ENCODE data around the gene WNT3A.
A peak's percentile ranks its signal among the peaks of the same experiment; 100 is the strongest.

WNT3A gene

GRCh38 chr1:228088586-228089498, 82.0 kb downstream of the WNT3A start:
- no peak for DNase-seq

DNA sequence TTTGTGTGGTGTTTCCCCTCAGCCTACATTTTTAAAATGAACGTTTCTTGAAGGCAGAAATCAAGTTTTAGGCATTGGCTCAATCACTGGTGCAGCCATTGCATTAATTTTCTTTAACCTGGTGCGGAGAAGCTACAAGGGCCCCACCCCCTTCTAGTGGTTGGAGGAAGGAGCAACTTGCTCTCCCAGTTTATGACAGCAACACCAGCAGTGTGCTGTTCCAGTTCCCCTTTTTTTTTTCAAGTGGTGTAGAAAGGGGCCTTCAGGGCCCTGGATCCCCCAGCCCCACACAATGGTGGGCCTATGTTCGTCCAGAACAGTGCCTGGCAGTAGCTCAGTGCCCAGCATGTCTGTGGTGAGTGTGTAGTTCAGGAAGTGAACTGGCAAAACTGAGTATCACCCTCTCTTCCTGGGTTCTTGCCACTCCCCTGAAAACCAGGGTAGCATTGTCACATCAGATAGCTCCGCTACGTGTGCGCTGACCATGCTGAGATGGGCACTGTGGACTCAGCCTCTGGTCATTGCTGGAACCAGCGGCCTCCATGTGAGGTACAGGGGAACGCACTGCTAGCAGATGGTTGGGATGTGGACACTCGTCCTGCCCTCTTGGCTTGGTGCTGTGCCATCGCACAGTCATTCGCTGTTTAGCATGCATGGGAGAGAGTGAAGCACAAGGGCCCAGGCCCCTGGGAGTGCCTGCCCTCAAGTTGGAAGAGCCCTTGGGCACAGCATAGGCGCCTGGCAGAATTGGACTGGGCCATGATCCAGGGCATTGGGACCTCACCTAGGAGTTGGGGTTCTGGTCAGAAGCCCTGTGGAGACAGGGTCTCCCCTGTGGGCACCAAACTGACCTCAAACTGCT, 83.0 kb downstream of the WNT3A start:
- no peak for DNase-seq

DNA sequence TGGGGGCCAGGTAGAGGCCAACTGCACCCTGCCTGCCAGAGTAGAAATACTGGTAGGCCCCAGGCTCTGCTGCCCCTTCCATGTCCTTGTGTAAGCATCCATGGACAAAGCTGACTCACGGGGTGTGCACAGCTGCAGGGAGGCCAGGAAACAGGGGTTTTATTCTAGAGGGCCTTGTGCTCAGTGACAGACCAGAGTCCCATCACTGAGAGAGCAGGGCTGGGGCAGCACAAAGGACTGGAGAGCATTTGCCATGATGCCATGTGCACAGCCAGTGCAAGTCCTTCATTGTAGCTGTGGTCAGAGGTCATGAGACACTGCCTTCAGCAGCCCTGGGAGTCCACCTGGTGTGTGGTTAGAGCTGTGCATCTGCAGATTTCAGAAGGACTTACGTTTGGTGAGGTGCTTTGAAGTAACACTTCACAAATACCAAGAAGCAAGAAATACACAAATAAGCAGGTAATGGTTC, 83.8 kb downstream of the WNT3A start:
- no peak for DNase-seq

GRCh38 chr1:228091084-228091483, 84.3 kb downstream of the WNT3A start:
- no peak for DNase-seq

DNA sequence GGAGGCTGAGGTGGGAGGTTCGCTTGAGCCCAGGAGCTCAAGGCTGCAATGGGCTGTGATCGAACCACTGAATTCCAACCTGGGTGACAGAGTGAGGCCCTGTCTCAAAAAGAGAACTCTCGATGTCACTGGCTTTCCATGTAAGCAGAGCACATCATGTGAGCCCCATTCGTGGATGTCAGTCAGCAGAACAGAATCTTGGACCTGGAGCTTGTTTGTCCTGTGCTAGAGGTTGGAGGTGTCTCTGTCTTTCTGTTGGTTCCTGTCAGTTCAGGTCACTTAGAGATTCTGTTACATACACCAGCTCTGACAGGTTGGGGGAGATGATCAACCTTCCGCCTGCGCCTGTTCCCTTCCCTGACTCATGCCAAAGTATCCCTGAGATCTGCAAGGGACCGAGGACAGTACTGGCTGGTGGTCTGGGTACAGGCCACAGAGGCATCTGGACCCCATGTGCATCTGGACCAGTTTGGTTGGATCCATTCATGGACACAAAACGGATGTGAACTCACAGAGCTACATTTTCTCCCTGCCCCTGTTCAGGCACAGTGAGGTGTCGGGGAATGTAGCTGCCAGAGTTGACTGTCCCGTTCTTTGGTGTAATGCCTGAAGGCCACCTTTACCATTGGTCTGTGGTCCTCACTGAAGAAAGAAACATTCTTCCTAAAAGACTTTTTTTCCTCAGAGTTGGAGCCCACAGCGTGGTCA, 85.7 kb downstream of the WNT3A start:
- DNase-seq: no peak

- no peak for DNase-seq
Measured at GRCh38 chr1:228093050-228093906, 86.5 kb downstream of the WNT3A start.

DNA sequence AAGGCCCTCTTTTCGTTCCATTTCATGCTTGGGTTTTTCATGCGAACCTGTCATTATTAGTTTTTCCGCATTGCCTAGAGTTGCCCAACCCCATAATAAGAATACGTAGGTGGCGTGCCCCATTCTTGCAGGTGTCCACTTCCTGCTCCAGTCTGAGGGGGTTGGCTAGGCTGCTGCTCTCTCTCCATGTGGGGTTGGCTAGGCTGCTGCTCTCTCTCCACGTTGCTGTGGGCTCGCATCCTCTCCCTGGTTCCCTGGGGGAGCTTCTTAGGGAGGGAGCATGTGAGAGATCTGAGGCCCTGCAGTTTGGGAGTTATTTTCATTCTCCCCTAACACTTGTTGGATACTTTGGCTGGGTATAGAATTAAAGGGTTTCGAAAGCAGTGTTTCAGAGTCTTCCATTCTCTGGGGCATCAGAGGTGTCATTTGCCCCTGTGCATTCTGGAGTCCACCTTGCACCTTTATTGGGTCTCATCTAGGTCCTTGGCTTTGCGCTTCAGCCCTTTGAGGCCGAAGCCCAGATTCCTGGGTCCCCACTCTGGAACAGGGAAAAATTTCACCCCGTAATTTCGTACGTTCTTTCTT, 87.7 kb downstream of the WNT3A start:
- DNase-seq: no peak

- DNase-seq: no peak
Measured at GRCh38 chr1:228095161-228095560, 88.4 kb downstream of the WNT3A start.

DNA sequence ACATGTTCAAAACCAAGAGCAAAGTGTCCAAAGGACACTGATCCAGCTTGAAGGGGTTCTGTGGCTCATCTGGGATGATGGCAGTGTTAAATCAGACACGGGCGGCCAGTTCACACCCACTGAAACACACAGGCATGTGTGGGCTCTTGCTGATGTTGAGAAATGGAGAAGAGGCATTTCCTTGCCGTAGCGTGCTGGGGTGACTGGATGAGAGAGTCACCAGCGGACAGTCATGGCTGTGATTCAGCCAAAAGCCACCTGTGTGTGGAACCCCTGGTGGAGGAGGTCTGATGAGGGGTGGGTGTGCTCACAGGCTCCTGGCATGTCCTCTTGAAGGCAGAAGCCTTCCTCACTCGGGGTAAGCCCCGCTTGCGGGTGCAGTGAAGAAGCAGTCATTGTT, 89.1 kb downstream of the WNT3A start:
- DNase-seq: no peak

DNA sequence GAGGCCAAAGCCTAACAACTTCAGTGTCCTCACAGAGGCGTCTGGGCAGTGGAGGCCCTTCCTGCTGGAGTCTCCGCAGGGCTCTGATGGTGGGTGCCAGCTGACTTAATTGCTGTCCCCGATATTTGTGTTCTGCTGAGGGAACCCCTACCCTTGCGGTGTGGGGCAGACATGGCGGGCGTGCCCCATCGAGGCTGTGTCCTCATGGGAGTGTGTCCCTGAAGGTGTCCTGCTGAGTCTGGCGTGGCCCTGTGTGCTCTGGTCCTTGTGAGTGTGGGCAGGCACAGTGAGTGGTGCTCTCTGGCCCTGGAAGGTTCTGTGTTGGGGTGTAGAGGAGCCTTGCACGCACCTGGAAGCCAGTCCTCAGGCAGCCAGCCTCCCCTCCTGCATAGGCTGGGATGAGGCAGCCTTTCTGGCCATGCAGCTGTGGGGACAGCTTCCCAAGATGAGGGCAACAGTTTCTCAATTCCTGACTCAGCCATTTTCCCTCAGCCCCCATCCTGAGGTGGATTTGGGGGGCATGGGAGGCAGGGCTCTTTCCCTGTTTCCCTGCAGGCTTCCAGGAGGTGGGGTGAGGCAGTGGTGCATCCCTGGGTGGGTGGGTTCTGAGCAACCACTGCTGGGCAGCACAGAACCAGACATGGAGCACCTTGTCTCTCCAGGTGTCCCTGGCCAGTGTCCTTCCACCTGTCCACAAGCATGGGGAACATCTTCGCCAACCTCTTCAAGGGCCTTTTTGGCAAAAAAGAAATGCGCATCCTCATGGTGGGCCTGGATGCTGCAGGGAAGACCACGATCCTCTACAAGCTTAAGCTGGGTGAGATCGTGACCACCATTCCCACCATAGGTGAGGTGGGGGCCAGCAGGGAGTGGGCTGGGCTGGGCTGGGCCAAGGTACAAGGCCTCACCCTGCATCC, 89.9 kb downstream of the WNT3A start:
- no peak for DNase-seq

DNA sequence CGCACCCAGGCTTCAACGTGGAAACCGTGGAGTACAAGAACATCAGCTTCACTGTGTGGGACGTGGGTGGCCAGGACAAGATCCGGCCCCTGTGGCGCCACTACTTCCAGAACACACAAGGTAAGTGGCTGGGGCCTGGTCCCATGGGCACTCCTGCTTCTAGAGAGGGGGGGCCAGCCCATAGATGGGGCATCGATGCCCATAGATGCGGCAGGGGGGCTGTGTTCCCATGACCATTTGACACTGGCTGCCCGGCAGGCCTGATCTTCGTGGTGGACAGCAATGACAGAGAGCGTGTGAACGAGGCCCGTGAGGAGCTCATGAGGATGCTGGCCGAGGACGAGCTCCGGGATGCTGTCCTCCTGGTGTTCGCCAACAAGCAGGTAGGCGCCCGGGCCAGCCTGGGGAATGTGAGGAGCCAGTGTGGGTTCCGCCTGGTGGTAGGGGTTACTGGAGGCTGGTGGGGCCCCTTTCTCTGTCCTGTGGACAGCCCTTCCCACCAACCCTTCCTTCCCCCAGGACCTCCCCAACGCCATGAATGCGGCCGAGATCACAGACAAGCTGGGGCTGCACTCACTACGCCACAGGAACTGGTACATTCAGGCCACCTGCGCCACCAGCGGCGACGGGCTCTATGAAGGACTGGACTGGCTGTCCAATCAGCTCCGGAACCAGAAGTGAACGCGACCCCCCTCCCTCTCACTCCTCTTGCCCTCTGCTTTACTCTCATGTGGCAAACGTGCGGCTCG, 90.7 kb downstream of the WNT3A start:
- DNase-seq: no peak

DNA sequence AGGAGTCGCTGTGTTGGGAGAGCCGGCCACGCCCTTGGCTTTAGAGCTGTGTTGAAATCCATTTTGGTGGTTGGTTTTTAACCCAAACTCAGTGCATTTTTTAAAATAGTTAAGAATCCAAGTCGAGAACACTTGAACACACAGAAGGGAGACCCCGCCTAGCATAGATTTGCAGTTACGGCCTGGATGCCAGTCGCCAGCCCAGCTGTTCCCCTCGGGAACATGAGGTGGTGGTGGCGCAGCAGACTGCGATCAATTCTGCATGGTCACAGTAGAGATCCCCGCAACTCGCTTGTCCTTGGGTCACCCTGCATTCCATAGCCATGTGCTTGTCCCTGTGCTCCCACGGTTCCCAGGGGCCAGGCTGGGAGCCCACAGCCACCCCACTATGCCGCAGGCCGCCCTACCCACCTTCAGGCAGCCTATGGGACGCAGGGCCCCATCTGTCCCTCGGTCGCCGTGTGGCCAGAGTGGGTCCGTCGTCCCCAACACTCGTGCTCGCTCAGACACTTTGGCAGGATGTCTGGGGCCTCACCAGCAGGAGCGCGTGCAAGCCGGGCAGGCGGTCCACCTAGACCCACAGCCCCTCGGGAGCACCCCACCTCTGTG, 91.6 kb downstream of the WNT3A start:
- no peak for DNase-seq

GRCh38 chr1:228099331-228099732, 92.5 kb downstream of the WNT3A start:
- DNase-seq: no peak

- DNase-seq: no peak
Measured at GRCh38 chr1:228100822-228101613, 94.2 kb downstream of the WNT3A start.

DNA sequence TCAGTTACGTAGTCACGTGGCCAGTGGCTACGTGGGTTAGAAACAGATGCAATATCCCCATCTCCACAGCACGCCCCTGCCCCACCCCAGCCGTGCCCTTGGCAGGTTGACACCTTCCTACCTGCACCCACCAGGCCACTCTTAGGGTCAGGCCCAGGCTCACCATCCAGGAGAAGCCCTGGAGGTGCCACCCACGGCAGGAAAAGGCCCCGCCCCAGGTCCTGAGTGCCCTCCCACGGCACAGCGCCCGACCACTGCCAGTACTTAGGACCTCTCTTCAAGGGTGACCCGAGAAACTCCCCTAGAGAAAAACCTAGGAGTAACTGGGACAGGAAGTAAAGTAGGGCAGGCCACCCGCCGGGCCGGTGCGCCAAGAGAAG, 94.8 kb downstream of the WNT3A start:
- no peak for DNase-seq

GRCh38 chr1:228101994-228102790, 95.4 kb downstream of the WNT3A start:
- peak; percentile 52 for DNase-seq

DNA sequence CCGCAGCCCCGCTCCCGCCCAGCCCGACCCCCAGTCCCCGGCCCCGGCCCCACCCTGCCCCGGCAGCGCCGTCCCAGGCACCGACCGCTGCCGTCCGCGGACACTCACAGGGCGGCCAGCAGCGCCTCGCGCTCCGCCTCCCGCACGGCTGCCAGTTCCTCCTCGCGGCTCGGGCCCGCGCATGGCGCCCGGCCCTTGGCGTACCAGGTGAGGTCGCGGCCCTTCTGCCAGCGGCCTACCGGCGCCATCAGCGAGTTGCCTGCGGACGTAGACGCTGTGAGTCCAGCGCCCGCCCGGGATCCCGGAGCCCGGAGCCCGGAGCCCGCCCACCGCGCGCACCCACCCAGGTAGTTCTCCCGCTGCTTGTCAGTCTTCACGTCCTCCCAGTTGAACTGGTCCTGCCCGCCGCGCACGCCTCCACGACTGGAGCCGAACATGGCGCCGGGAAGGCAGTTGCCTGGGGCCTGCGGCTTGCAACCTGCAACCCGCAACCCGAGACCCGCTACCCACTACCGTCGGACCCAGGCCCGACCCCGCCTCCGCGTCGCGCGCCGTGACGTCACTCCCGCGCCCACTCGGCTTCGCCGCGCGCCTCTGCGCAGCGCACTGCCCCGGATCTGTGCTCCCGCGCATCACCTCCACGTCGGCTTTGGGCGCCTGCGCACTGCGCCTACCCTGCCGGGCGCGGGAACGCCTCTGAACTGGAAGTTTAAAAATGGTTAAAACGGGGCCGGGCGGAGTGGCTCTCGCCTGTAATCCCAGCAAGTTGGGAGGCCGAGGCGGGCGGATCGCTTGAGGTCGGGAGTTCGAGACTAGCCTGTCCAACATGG, 96.2 kb downstream of the WNT3A start, which contains the start of gene C1orf35:
Gene C1orf35 (minus strand): TSS at position 535 of the 830 bp plus-strand sequence. CDS start 98 bp downstream, at position 437.
- DNase-seq: peak; percentile 91
